ENCODE measurements around the gene ZBTB46.
A peak's percentile ranks its signal among the peaks of the same experiment; 100 is the strongest.

ZBTB46 gene

DNA sequence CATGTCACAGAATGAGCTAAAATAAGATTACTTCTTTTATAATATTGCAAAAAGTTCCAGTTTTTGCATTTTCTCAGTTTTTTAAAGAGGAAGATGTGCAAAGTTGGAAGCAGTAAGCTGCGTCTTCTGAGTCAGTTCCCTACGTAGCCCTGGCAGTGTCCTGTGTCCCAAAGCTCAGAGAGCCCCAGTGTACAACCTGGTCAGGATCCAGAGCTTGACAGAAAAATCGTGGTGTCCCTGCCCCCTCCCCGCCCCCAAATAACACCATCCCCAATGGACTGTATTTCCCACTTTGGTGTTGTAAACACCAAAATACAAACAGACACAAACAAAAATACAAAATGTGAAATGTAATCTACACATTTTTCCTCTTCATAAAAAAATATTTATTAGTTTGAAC lies 86.9 kb downstream of the ZBTB46 start:
- no peak for DNase-seq

DNA sequence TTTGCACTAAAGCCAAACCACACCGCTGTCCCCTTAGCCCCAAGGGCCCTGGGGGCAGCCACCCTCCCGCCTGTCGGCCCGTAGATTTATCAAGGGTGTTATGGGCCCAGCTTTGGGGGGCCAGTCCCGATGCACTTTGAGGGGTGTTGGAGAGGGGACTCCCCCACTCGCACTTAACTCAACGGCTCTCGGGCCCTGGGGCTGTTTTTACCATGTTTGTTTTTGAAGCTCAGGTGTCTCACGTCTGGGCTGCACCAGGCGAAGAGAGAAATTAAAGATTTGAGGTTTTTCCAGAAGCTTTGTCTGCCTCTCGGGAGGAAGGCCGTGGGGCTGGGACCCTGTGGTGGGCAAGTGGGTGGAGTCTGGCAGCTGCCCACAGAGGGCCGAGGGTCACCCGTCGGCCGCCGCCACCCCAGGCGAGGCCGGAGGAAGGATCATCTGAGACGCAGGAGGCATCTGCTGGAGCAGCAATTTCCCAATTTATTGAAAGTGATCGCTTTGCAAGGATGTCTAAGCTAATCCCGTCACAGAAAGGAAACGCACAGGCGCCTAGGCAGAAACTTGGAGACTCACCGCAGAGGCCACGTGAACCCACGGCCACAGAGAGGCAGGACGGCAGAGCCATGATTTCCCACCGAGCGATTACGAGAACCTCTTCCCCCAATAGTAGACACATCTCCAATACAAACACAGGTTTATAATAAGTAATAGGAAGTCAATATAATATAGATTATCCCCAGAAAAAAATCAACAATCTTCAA lies 87.7 kb downstream of the ZBTB46 start:
- DNase-seq = no peak

DNA sequence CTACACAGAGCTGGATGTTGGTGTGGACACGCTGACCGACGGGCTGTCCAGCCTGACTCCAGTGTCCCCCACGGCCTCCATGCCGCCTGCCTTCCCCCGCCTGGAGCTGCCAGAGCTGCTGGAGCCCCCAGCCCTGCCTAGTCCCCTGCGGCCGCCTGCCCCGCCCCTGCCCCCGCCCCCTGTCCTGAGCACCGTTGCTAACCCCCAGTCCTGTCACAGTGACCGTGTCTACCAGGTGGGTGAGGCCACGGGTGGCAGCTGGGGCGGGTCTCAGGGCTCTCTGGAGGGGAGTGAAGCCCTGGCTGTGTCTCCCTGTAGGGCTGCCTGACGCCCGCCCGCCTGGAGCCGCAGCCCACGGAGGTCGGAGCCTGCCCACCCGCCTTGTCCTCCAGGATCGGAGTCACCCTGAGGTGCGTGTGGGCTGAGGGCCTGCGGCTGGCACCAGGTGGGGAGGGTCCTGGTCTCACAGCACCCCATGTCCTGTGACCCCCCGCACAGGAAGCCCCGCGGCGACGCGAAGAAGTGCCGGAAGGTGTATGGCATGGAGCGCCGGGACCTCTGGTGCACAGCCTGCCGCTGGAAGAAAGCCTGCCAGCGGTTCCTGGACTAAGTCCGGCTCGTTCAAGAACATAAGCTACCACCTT lies 88.6 kb downstream of the ZBTB46 start:
- no peak for DNase-seq

DNA sequence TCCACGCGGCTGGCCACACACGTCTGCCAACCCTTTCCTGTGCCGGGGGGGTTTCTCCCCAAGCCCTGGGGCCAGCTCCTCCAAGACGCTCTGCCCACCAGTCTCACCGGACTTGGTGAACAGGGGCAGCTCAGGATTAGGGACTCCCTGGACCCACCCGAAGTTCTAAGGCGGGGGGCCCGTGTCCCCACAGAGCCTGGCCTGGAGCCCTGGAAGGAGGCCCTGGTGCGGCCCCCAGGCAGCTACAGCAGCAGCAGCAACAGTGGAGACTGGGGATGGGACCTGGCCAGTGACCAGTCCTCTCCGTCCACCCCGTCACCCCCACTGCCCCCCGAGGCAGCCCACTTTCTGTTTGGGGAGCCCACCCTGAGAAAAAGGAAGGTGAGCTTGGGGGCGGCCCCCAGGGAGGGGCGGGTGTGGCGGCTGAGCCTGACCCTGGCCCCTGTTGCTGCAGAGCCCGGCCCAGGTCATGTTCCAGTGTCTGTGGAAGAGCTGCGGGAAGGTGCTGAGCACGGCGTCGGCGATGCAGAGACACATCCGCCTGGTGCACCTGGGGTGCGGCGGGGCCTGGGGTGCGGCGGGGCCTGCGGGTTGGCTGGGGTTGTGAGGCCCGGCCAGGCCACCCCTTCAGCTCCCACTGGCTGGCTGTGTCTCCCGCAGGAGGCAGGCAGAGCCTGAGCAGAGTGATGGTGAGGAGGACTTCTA lies 89.2 kb downstream of the ZBTB46 start:
- DNase-seq = no peak

DNA sequence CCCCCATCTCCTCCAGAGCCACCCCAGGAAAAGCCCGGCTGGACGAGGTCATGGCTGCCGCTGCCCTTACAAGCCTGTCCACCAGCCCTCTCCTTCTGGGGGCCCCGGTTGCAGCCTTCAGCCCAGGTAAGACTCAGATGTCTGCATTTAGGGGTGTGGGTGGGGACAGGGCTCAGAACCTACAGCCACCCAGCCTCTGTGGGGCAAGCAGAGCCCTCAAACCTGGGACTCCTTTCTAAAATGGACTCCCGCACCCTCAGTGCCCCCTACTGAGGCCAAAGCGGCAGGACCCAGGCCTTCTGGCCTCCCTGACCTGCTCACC lies 89.7 kb downstream of the ZBTB46 start:
- DNase-seq = no peak

DNA sequence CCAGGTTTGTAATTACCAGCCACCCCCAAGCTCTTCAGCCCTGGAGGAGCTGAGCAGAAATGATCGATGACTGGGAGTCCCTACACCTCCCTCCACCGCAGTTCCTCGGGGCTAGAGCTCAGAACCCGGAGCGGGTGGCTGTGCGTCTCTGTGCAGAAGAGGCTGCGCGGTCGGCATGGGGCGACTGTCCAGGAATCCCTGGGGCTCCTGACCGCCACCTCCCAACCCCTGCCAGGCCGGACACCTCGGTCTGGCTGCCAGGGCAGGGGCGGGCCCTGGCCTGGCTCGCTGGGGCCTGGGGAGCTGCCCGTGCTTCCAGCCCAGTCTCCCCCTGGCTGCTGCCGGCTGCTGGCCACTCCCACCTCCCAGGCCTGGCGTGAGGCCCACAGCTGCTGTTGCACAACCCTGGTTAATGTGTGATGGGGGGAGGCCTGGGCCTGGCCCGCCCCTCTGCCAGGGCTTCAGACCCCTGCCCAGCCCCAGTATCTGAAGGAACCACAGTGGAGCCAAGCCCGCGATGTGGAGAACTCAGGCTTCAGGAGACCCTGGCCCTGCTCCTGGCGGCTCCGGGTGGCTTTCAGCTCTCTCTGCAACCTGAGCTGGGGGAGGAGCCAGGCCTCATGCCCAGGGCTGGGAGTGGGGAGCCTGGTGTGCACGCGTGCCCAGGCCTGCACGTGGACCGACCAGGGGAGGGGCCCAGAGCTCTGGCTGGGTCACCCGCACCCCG lies 90.3 kb downstream of the ZBTB46 start:
- DNase-seq = peak; percentile 41

DNA sequence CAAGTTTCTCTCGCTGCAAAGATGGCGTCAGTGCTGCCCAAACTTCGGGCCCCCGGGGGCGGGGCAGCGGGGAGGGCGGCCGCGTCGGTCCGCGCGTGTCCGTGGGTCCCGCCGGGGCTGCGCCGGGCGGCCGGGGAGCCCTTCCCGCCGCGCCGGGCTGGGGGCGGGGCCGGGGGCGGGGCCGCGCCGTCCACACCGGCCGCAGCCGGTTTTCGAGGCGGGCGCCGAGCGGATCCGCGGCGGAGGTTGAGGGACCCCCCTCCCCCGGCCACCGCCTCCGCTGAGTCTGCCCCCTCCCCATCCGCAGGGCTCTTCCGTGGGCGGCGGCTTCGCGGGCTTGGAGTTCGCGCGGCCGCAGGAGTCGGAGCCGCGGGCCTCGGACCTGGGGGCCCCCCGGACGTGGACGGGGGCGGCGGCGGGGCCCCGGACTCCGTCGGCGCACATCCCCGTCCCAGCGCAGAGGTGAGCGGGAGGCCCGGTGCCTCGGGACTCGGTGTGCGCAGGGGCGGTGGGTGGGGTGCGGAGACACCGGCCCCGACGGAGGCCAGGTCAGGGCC lies 90.9 kb downstream of the ZBTB46 start:
- peak; percentile 48 for DNase-seq

DNA sequence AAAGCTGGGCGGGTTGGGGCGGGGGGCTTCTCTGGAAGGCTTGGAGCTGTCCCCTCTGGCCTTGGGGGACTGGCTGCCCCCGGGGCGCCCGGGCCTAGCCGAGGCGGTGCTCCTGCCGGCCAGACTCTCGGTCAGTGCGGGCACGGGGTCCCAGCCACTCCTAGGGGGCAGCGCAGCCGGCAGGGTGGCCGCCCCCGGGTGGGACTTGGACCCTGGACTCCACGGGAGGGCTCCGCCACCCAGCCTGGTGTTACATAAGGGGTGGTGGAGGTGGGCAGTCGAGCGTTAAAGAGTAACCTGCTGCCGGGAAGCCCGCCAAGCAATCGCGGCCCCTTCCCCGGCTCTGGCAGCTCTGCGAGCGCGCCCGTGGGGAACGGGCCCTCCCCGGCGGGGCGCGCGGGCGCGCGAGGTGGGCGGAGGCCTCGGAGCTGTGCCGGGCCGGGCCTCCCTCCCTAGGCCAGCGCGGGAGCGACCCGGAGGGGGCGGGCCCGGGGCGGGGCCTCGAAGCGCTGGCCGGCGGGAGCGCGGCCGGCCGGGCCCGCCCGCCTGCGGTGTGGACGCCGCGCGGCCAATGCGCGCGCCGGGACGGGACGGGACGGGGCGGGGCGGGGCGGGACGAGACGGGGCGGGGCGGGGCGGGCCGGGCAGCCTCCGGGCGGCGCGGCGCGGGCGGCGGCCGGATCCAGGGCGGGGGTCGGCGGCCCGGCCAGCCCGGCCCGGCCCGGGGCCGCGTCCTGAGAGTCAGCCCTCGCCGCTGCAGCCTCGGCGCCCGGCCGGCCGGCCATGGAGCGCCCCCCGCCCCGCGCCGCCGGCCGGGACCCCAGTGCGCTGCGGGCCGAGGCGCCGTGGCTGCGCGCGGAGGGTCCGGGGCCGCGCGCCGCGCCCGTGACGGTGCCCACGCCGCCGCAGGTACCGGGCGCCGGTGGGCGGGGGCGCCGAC lies 91.7 kb downstream of the ZBTB46 start, which contains the start of gene SLC2A4RG:
TSS of gene SLC2A4RG (plus strand) at position 647 of the 940 bp plus-strand sequence. CDS start at position 784, 137 bp downstream.
- peak; percentile 79 for DNase-seq

DNA sequence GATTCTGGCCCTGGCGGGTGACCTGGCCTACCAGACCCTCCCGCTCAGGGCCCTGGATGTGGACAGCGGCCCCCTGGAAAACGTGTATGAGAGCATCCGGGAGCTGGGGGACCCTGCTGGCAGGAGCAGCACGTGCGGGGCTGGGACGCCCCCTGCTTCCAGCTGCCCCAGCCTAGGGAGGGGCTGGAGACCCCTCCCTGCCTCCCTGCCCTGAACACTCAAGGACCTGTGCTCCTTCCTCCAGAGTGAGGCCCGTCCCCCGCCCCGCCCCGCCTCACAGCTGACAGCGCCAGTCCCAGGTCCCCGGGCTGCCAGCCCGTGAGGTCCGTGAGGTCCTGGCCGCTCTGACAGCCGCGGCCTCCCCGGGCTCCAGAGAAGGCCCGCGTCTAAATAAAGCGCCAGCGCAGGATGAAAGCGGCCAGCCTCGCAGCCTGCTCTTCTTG lies 92.4 kb downstream of the ZBTB46 start:
- peak; percentile 39 for DNase-seq

DNA sequence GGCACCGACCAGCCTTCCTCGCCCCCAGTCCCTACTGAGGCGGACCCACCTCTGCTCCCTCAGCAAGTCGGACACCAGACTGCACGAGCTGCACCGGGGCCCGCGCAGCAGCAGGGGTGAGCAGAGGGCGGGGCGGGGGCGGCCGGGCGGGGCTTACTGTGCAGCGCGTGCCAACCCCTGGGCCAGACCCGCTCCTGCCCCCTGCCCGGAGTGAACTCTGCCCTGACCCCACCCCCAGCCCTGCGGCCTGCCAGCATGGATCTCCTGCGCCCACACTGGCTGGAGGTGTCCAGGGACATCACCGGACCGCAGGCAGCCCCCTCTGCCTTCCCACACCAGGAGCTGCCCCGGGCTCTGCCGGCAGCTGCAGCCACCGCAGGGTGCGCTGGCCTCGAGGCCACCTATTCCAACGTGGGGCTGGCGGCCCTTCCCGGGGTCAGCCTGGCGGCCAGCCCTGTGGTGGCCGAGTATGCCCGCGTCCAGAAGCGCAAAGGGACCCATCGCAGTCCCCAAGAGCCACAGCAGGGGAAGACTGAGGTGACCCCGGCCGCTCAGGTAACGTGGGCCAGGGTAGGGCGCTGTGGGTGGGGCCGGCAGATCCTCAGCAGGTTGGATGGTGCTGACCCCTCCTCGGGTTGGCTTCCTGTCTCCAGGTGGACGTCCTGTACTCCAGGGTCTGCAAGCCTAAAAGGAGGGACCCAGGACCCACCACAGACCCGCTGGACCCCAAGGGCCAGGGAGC lies 92.9 kb downstream of the ZBTB46 start:
- no peak for DNase-seq

DNA sequence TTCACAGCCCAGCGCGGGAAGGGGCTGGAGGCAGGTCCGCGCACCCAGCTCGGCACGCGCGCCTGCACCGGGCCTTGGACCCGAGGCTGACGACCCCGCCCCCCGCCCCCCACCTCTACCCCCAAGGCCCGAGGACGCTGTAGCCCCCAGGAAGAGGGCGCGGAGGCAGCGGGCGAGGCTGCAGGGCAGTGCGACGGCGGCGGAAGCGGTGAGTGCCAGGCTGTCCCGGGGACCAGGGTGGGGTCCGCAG lies 93.4 kb downstream of the ZBTB46 start:
- DNase-seq = no peak

DNA sequence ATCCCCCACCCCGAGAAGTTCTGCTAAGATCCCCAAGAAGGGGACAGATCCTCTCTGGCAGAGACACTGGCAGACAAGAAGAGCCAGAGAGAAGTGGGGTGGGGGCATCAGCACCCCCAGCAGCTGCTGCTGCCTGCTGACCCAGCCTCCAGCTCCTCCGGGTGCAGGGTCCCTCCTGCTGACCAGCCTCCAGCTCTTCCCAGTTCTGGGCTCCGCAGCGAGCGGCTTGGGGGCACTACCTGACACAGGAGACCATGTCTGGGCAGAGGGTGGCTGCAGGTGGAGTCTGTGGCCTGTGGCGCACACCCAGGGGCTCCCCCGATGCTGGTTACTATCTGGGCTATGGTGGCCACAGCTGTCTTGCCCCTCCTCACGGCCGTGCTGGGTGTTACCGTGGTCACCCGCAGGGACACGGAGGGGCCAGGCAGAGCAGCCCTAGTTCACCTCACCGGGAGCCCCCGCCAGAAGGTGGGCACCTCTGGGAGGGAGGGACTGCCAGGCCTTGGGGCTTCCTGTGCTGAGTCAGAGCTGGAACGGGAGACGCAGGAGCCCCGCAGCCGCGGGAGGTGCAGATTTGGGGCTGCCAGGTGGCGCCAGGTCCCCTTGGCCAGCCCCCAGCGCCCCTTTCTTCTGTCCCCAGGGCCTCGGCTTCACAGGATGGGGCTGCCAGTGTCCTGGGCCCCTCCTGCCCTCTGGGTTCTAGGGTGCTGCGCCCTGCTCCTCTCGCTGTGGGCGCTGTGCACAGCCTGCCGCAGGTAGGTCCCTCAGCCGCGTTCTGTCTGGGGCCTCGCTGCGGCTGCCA lies 94.0 kb downstream of the ZBTB46 start:
- DNase-seq = peak; percentile 37

DNA sequence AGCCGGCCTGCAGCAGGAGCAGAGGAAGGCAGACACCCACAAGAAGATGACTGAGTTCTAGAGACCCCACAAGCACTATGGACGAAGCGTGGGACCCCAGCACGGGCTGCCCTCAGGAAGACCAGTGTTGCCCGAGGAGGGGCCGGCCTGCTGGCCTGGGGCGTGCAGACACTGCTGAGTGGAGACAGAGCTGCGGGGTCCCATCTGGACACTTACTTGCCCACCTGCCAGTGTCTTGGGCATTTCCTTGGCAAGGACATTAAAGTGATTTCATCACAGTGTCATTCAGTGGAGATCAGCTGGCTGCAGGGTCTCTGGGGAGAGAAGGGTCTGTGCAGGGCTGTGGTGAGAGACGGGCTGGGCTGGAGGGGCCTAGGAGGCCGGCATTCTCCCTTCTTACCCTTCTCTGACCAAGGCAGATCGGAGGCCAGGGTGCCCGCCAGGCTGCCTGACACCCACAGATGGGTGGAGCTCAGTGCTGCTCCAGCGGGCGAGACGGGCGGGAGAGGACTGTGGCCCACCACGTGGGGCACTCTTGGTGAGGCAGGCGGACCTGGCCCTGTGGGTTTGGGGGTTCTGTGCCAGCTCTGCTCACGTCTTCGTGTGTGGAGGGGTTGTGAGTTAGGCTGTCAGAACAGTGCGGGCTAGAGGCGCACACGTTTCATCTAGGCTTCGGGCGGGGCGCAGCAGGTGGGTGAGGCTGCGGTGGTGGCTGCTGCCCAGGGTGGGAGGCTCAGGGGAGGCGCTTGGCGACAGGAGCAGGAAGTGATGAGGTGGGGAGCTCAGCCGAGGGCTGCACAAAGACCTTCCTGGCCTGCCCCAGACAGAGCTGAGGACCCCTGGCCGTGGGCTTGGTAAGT lies 95.0 kb downstream of the ZBTB46 start, which contains the start of gene LIME1:
TSS of gene LIME1 (plus strand) at position 806 of the 860 bp plus-strand sequence. CDS start 886 bp downstream, outside the sequence.
- DNase-seq = peak; percentile 81

DNA sequence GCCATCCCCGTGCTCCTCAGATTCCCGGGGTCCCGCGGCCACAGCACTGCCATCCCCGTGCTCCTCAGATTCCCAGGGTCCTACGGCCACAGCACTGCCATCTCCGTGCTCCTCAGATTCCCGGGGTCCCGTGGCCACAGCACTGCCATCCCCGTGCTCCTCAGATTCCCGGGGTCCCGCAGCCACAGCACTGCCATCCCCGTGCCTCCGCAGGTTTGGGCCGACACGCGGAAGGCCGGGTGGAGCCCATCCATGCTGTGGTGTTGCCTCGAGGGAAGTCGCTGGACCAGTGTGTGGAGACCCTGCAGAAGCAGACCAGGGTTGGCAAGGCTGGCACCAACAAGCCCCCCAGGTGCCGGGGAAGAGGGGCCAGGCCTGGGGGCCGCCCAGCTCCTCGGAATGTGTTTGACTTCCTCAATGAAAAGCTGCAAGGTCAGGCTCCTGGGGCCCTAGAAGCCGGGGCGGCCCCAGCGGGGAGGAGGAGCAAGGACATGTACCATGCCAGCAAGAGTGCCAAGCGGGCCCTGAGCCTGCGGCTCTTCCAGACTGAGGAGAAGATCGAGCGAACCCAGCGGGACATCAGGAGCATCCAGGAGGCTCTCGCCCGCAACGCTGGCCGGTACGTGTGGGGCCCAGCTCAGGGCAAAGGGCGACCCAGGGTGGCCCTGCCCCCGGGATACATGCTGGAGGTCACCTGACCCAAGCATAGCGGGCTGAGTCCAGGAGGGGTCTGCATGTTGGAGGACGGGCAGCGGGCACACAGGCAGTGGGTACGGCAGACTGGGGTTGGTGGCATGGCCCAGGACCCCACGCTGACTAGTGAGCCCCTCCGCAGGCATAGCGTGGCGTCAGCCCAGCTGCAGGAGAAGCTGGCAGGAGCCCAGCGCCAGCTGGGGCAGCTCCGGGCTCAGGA lies 95.9 kb downstream of the ZBTB46 start:
- DNase-seq = no peak

DNA sequence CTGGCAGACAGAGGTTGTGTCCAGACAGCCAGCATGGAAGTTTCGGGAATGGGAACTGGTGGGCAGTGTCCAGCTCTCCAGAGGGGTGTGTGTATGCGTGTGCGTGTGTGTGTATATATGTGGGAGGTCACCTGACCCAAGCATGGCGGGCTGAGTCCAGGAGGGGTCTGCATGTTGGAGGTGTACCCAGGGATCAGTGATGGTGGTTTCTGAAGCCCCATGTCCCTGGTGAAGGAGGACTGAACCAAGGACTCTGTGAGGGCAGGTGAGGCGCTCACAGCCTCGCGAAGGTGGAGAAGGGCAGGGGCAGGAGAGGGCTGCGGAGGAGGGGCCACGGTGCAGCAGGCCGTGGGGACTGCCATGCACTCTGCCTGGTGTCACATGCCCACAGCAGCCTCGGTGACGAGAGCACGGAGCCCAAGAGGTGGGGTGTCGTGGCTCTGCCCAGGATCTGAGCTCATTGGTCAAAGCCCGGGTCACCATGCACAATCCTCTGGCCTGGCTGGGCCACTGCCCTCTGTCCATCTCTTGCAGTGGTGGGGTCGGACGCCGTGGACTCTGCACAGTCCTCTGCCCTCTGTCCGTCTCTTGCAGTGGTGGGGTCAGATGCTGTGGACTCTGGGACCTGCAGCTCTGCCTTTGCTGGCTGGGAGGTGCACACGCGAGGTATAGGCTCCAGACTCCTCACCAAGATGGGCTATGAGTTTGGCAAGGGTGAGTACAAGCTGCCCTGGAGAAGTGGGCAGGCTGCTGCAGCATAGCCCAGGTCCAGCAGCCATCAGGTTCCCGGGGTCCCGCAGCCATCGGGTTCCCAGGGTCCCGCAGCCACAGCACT lies 96.7 kb downstream of the ZBTB46 start:
- no peak for DNase-seq

DNA sequence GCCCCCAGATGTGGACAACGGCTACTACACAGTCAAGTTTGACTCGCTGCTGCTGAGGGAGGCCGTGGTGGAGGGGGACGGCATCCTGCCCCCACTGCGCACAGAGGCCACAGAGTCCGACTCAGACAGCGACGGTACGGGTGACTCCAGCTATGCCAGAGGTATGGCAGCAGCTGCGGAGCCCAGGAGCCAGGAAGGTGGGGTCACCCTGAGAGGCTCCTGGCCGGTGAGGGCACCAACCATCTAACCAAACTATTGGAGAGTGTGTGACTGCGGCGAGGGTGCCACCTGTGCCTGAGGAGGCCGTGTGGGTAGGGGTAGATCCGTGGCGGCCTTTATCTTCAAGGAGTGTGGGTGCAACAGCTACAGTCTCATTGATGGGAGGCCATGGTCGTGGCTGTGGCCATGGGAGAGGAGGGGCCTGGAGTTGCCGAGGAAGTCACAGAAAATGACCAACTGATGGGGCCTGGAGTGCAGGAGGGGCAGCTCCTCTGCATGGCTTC lies 97.4 kb downstream of the ZBTB46 start:
- no peak for DNase-seq

DNA sequence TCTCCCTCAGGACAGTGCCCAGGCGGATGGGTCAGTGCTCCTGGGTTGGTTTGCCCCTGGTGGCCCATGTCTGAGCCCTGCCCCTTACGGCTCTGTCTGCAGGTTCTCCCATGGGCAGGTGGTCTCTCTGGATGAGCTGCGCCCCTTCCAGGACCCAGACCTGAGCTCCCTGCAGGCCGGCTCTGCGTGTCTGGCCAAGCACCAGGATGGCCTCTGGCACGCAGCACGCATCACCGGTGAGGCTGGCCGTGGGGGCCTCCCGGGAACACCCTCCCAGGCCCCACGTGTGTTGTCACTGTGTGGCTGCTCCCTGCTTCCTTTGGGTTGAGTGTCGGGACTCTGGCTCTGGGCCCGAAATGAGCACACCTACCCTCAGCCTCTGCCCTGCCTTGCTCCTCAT lies 97.9 kb downstream of the ZBTB46 start:
- DNase-seq = no peak
